Measurements from ENCODE around the gene ZNF438.

ZNF438 gene

DNA sequence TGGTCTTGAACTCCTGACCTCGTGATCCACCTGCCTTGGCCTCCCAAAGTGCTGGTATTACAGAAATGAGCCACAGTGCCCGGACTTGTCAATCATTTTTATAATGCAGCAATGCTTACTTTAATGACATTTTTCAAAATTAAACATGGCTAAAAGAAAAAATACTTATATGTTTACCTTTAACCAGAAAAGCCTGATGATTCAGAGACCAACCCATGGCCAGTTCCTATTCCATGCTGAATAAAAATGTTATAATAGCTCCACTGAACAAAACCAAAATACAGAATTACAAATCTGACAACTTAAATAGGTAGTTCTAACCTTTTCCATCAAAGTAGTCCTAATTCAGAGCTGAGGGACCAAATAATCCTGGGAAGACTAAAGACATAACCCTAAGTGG lies 21.6 kb downstream of the ZNF438 start:
- peaks cover 3% of the 10 kb centered on the region; the same call in 1 of the 2 replicates for H3K4me1 ChIP-seq (ENCODE audit: insufficient read depth, low read length)
- no peaks in the 10 kb centered on the region for H3K9me3 ChIP-seq (ENCODE audit: insufficient read depth, low read length, severe bottlenecking)
- no peak overlapping the region for H3K4me2 ChIP-seq (ENCODE audit: insufficient read depth, low read length)
- H3K9ac ChIP-seq (ENCODE audit: low read depth, low read length): no peak overlapping the region
- 0 out of 2 replicates have a peak, but pooled peaks cover 2% of the 10 kb centered on the region for H3K79me2 ChIP-seq (ENCODE audit: insufficient read depth, low read length)
- H3K4me3 ChIP-seq (ENCODE audit: low read depth in 1 of 2, low read length in 2 of 2): no peak overlapping the region
- DNase-seq (no peak), ATAC-seq (ENCODE audit: insufficient read depth, low read depth) (no peak)
- H4K20me1 ChIP-seq (ENCODE audit: insufficient read depth, low read length): no peaks in the 10 kb centered on the region
- no peaks in the 10 kb centered on the region for H3K27me3 ChIP-seq (ENCODE audit: insufficient read depth, low read length, poor library complexity)
- no peaks in the 10 kb centered on the region for H3K36me3 ChIP-seq (ENCODE audit: insufficient read depth, low read length)
- TF ChIP-seq EZH2 (IDR thresholded peaks at IDR 0.05; ENCODE audit: borderline replicate concordance, low read depth, low read length, severe bottlenecking): no peak
- no peak for TF ChIP-seq CTCF (IDR thresholded peaks at IDR 0.05; ENCODE audit: borderline replicate concordance, extremely low read depth, low read length, poor library complexity, severe bottlenecking)
- no peak overlapping the region for H2AFZ ChIP-seq (ENCODE audit: low read depth, low read length)
- no peak overlapping the region for H3K27ac ChIP-seq (ENCODE audit: low read length)

- Histone ChIP-seq H3K4me1 (ENCODE audit: insufficient read depth, low read length) (peaks cover 12% of the 10 kb centered on the region), H4K20me1 (ENCODE audit: insufficient read depth, low read length) (no peaks in the 10 kb centered on the region), H3K4me3 (ENCODE audit: low read depth in 1 of 2, low read length in 2 of 2) (no peak overlapping the region), H3K27ac (ENCODE audit: low read length) (no peak overlapping the region), H3K79me2 (ENCODE audit: insufficient read depth, low read length) (0 out of 2 replicates have a peak, but pooled peaks cover 2% of the 10 kb centered on the region), H3K9ac (ENCODE audit: low read depth, low read length) (no peak overlapping the region), H3K27me3 (ENCODE audit: insufficient read depth, low read length, poor library complexity) (no peaks in the 10 kb centered on the region), H3K36me3 (ENCODE audit: insufficient read depth, low read length) (no peaks in the 10 kb centered on the region), H2AFZ (ENCODE audit: low read depth, low read length) (no peak overlapping the region), H3K4me2 (ENCODE audit: insufficient read depth, low read length) (no peak overlapping the region), H3K9me3 (ENCODE audit: insufficient read depth, low read length, severe bottlenecking) (no peaks in the 10 kb centered on the region)
- TF ChIP-seq EZH2 (IDR thresholded peaks at IDR 0.05; ENCODE audit: borderline replicate concordance, low read depth, low read length, severe bottlenecking): no peak
- no peak for TF ChIP-seq CTCF (IDR thresholded peaks at IDR 0.05; ENCODE audit: borderline replicate concordance, extremely low read depth, low read length, poor library complexity, severe bottlenecking)
- no peak for ATAC-seq (ENCODE audit: insufficient read depth, low read depth)
- no peak for DNase-seq
Measured at GRCh38 chr10:31005895-31006294, 25.8 kb downstream of the ZNF438 start.

- H3K36me3 ChIP-seq (ENCODE audit: insufficient read depth, low read length): no peaks in the 10 kb centered on the region
- no peak overlapping the region for H2AFZ ChIP-seq (ENCODE audit: low read depth, low read length)
- H3K27me3 ChIP-seq (ENCODE audit: insufficient read depth, low read length, poor library complexity): no peaks in the 10 kb centered on the region
- H3K9ac ChIP-seq (ENCODE audit: low read depth, low read length): no peak overlapping the region
- no peak for TF ChIP-seq EZH2 (IDR thresholded peaks at IDR 0.05; ENCODE audit: borderline replicate concordance, low read depth, low read length, severe bottlenecking)
- TF ChIP-seq CTCF (IDR thresholded peaks at IDR 0.05; ENCODE audit: borderline replicate concordance, extremely low read depth, low read length, poor library complexity, severe bottlenecking): no peak
- peak overlapping the region; percentile 23 for H3K27ac ChIP-seq (ENCODE audit: low read length)
- H4K20me1 ChIP-seq (ENCODE audit: insufficient read depth, low read length): no peaks in the 10 kb centered on the region
- H3K4me1 ChIP-seq (ENCODE audit: insufficient read depth, low read length): peaks cover 12% of the 10 kb centered on the region
- H3K4me2 ChIP-seq (ENCODE audit: insufficient read depth, low read length): no peak overlapping the region
- DNase-seq (no peak), ATAC-seq (ENCODE audit: insufficient read depth, low read depth) (no peak)
- H3K9me3 ChIP-seq (ENCODE audit: insufficient read depth, low read length, severe bottlenecking): no peaks in the 10 kb centered on the region
- peaks cover 3% of the 10 kb centered on the region; the same call in 1 of the 2 replicates for H3K79me2 ChIP-seq (ENCODE audit: insufficient read depth, low read length)
- no peak overlapping the region for H3K4me3 ChIP-seq (ENCODE audit: low read depth in 1 of 2, low read length in 2 of 2)
Measured at GRCh38 chr10:31004611-31005193, 27.0 kb downstream of the ZNF438 start.
